SU-DHL-6 (cell line): ENCODE measurements around the gene INPP5K.

Source experiments
- CTCF ChIP-seq: fragments of 200-600 bp; sonication (generic); IDR thresholded peaks from one replicate; pipeline ENCODE4 v1.5.1; 2017; ENCODE audit warnings: antibody characterized with exemption, mild to moderate bottlenecking, low read length, moderate library complexity; ENCODE audit not compliant: insufficient read depth, poor library complexity, severe bottlenecking
- EZH2phosphoT487 ChIP-seq: fragments of 200-600 bp; sonication (generic), shearing (Covaris generic); conservative IDR thresholded peaks from 2 replicates; pipeline ENCODE4 v1.6.1; 2018; ENCODE audit warnings: mild to moderate bottlenecking, antibody characterized with exemption, low read length, moderate library complexity, mixed read lengths

- TF ChIP-seq CTCF (no peak), EZH2phosphoT487 (no peak)
Measured at GRCh38 chr17:1516388-1517161, at the start of gene INPP5K.
